AG04450 (cell line): Measurements from ENCODE around the gene LRRIQ4. TPM values are rescaled to one million over a fixed set of nuclear protein-coding genes. Genes with fewer than 3 reads are reported as not detected.

Experiments
- CTCF ChIA-PET: fragments of 300-600, 350-600 bp; formaldehyde crosslinking; extraction: SDS; loops from one replicate; lab custom pipeline; 2022; ENCODE audit warnings: antibody characterized with exemption, inconsistent platforms; lab: Charles Lee
- POLR2A ChIA-PET: fragments of 350-600 bp; formaldehyde crosslinking; extraction: SDS; loops from one replicate; lab custom pipeline; 2021; ENCODE audit warnings: antibody characterized with exemption, inconsistent platforms; lab: Yijun Ruan, JAX
- DNase-seq: peaks from one replicate; pipeline ENCODE4 v3.0.0-alpha.2; 2011; ENCODE audit warnings: low read depth, low spot score
- H3K27ac ChIP-seq: one replicate; pipeline ENCODE4 v1.5.1; 2012; ENCODE audit warnings: low read depth, low read length, control low read depth
- H3K27me3 ChIP-seq: one replicate; pipeline ENCODE4 v1.6.0; 2012; ENCODE audit warnings: low read length; ENCODE audit not compliant: control insufficient read depth, insufficient read depth
- H3K4me3 ChIP-seq: 2 replicates; pipeline ENCODE4 v1.5.1; 2011; ENCODE audit warnings: mild to moderate bottlenecking, low read depth, low read length, control low read depth
- H3K9me3 ChIP-seq: 2 replicates; pipeline ENCODE4 v1.5.1; 2012; ENCODE audit warnings: low read length; ENCODE audit not compliant: control insufficient read depth, insufficient read depth
- polyA plus RNA-seq: library from polyadenylated mRNA; depleted of rRNA; stranded (reverse); fragments of >200 nt; gene quantifications from 2 replicates; pipeline ENCODE4 v1.2.3, GENCODE V29; 2011
- TF ChIP-seq, protein P1 (sequence below): IDR thresholded peaks from 2 replicates; pipeline ENCODE4 v1.5.1; 2011; ENCODE audit warnings: low read depth, low read length, control low read depth, inconsistent platforms

Gene LRRIQ4
- polyA plus RNA-seq, 1 experiment: not detected

DNA sequence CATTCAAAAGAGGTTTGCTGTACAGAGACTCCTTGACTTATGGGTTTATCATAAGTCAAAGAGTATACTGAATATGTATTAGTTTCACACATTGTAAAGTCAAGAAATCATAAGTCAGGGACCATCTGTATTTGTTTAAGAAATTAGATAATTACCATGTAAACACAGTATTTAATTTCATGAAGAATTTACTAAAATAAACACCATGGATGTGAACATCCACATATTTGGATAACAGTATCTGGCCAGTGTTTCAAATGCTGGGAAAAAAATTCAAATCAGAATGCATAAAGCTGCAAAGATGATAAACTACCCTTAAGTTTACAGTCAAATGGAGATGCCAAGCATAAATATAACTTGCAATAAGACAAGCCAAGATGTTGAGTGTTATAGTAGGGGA lies 22.5 kb upstream of the LRRIQ4 start:
- no peak for DNase-seq
- Histone ChIP-seq H3K4me3 (no peak overlapping the region), H3K27ac (no peak overlapping the region), H3K27me3 (no peaks in the 10 kb centered on the region), H3K9me3 (no peaks in the 10 kb centered on the region)
- TF ChIP-seq, protein P1, sequence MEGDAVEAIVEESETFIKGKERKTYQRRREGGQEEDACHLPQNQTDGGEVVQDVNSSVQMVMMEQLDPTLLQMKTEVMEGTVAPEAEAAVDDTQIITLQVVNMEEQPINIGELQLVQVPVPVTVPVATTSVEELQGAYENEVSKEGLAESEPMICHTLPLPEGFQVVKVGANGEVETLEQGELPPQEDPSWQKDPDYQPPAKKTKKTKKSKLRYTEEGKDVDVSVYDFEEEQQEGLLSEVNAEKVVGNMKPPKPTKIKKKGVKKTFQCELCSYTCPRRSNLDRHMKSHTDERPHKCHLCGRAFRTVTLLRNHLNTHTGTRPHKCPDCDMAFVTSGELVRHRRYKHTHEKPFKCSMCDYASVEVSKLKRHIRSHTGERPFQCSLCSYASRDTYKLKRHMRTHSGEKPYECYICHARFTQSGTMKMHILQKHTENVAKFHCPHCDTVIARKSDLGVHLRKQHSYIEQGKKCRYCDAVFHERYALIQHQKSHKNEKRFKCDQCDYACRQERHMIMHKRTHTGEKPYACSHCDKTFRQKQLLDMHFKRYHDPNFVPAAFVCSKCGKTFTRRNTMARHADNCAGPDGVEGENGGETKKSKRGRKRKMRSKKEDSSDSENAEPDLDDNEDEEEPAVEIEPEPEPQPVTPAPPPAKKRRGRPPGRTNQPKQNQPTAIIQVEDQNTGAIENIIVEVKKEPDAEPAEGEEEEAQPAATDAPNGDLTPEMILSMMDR: no peak
- POLR2A ChIA-PET: no interaction called here
- CTCF ChIA-PET: no interaction called here

GRCh38 chr3:169790687-169791429 lies 21.8 kb upstream of the LRRIQ4 start:
- POLR2A ChIA-PET: no interaction called here
- Histone ChIP-seq H3K4me3 (no peak overlapping the region), H3K27me3 (no peaks in the 10 kb centered on the region), H3K27ac (no peak overlapping the region), H3K9me3 (no peaks in the 10 kb centered on the region)
- DNase-seq: no peak
- CTCF ChIA-PET: no interaction called here
- TF ChIP-seq, protein P1: no peak

- Histone ChIP-seq H3K27me3 (no peaks in the 10 kb centered on the region), H3K27ac (no peak overlapping the region), H3K9me3 (no peaks in the 10 kb centered on the region), H3K4me3 (no peak overlapping the region)
- TF ChIP-seq, protein P1: no peak
- ChIA-PET CTCF (no interaction called here), POLR2A (no interaction called here)
- DNase-seq: no peak
Measured at GRCh38 chr3:169792359-169792758, 20.3 kb upstream of the LRRIQ4 start.

DNA sequence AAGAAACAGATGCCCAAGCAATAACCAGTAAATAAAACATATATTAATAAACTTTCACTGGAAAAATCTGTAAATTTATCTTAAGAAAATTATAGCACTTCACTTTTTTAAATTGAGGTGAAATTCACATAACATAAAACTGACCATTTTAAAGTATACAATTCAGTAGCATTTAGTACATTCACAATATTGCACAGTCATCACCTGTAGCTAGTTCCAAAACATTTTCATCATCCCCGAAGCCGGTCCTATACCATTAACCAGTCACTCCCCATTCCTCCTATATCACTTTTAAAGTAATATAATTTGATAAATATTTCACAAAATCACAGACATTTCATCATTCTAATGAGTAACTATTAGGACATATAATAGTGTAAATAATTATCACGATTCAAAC lies 8.0 kb upstream of the LRRIQ4 start:
- H3K9me3 ChIP-seq: no peaks in the 10 kb centered on the region
- no peak overlapping the region for H3K27ac ChIP-seq
- H3K27me3 ChIP-seq: no peaks in the 10 kb centered on the region
- POLR2A ChIA-PET: no interaction called here
- TF ChIP-seq, protein P1: no peak
- DNase-seq: no peak
- no peak overlapping the region for H3K4me3 ChIP-seq
- CTCF ChIA-PET: no interaction called here

DNA sequence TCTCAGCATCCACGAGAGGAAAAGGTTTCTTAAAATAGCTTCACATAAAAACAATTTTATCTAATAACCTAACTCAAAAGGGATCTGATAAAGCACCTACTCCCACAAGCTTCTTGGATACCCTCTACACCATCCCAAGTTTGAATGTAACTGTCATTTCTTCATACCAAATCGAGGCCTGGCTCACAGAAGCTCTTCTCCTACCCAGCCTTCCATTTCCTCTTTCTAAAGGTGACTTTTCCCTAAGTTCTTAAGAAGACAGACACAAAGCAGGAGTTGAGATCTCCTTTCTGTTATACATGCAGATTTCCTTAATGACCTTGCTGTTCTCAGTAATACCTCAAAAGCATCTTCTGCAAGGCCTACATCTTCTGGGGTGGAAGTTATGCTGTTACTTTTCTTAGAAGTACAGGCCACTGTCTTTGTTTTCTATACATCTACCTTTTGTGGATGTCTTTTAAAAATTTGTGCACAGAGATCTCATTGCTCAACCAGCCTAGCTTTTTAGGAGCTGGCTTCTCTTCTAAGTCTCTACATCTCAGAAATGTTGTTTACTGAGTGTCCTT lies 3.4 kb upstream of the LRRIQ4 start:
- TF ChIP-seq, protein P1: no peak
- Histone ChIP-seq H3K9me3 (no peaks in the 10 kb centered on the region; the same call in 1 of the 2 replicates), H3K27me3 (no peaks in the 10 kb centered on the region), H3K27ac (no peak overlapping the region), H3K4me3 (no peak overlapping the region)
- no peak for DNase-seq
- POLR2A ChIA-PET: interaction anchor here (0.7 kb wide), 1 partner anchor 933 kb away, joined by 9 read pairs; no protein-coding TSS in a partner anchor
- CTCF ChIA-PET: interaction anchor here (0.7 kb wide), 1 partner anchor 373 kb away, joined by 5 read pairs; no protein-coding TSS in a partner anchor
